Endothelial cell (in vitro differentiated cells): ENCODE data around the gene SUGP2. TPM values are rescaled to one million over a fixed set of nuclear protein-coding genes. Genes with fewer than 3 reads are reported as not detected.

Experiments used
- DNase-seq: peaks from one replicate; pipeline ENCODE4 v3.0.0; 2021; ENCODE audit warnings: low spot score
- H3K27ac Mint-ChIP-seq: one replicate; pipeline ENCODE4 v1.8.0; 2021; ENCODE audit warnings: mixed read lengths, inconsistent platforms; ENCODE audit not compliant: unreplicated experiment
- H3K27me3 Mint-ChIP-seq: one replicate; pipeline ENCODE4 v1.8.0; 2021; ENCODE audit warnings: mild to moderate bottlenecking, moderate library complexity, mixed read lengths, inconsistent platforms; ENCODE audit not compliant: unreplicated experiment
- H3K36me3 Mint-ChIP-seq: one replicate; pipeline ENCODE4 v1.8.0; 2021; ENCODE audit warnings: mild to moderate bottlenecking, low read depth, mixed read lengths, inconsistent platforms; ENCODE audit not compliant: unreplicated experiment
- H3K4me1 Mint-ChIP-seq: one replicate; pipeline ENCODE4 v1.8.0; 2021; ENCODE audit warnings: mild to moderate bottlenecking, mixed read lengths, inconsistent platforms; ENCODE audit not compliant: unreplicated experiment
- H3K4me3 Mint-ChIP-seq: one replicate; pipeline ENCODE4 v1.8.0; 2021; ENCODE audit warnings: mild to moderate bottlenecking, mixed read lengths, inconsistent platforms; ENCODE audit not compliant: unreplicated experiment
- H3K9me3 Mint-ChIP-seq: one replicate; pipeline ENCODE4 v1.8.0; 2021; ENCODE audit warnings: mixed read lengths, inconsistent platforms; ENCODE audit not compliant: unreplicated experiment
- CTCF ChIP-seq: fragments of 200-600 bp; sonication (generic); IDR thresholded peaks from one replicate; pipeline ENCODE4 v1.5.0; 2021; ENCODE audit warnings: antibody characterized with exemption; ENCODE audit not compliant: unreplicated experiment
- total RNA-seq: library from RNA; stranded (reverse); fragmentation: NEBNext Ultra II Directional; extraction: Animal tissue kit (Norgen Biotek cat#: 25700); gene quantifications from one replicate; pipeline ENCODE4 v1.2.1, GENCODE V29; 2021; ENCODE audit not compliant: unreplicated experiment

SUGP2 gene
- total RNA-seq, 1 donor from 2014 or later, result 109 TPM

DNA sequence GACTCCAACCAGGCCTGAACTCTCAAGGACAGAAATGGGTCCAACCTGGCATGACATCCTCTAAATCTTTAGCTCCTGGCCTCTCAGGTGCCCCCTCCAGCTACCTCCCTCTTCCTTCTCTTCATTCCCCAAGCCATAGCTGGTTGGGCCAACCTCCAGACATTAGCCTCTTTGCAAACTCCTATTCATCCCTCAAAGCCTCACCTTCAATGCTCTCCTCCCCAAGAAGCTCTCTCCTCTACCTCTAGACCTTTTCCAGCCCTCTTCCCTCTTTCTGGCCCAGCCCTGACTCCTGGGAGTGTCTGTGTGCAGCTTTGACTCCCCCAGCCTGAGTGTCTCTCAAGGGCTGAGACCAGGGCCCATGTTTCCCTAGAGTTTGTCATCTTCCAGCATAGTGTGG, 87.0 kb downstream of the SUGP2 start:
- H3K4me1 Mint-ChIP-seq, result peaks cover 10% of the 10 kb centered on the region
- peaks cover 8% of the 10 kb centered on the region for H3K36me3 Mint-ChIP-seq
- no peak overlapping the region for H3K27ac Mint-ChIP-seq
- DNase-seq, result no peak
- H3K4me3 Mint-ChIP-seq, result peak overlapping the region; percentile 79
- no peak for TF ChIP-seq CTCF
- no peaks in the 10 kb centered on the region for H3K9me3 Mint-ChIP-seq
- H3K27me3 Mint-ChIP-seq, result peaks cover 5% of the 10 kb centered on the region

- no peaks in the 10 kb centered on the region for H3K9me3 Mint-ChIP-seq
These were observed 88.0 kb downstream of the SUGP2 start for GRCh38 chr19:18945297-18945696.

DNA sequence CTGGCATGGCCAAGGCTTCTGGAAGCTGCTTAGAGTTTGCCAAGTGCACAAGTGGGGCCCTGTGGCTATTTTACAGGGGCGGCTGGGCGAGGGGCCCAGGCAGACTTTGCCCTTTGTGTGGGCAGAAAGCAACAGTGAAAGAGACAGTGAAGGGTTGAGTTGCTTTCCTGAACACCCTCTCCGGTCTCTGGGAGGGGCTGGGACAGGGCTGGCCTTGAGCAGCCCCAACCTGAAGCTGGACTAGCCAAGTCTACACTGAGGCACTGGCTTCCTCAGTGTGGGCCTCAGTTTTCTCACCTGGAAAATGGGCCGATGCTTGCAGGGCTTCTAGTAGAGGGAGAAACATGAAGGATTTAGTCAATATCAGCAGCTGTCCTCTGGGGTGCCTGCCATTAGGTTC, 89.9 kb downstream of the SUGP2 start:
- peaks cover 7% of the 10 kb centered on the region for H3K27me3 Mint-ChIP-seq
- no peak for TF ChIP-seq CTCF
- H3K27ac Mint-ChIP-seq, result no peak overlapping the region
- no peak overlapping the region for H3K4me3 Mint-ChIP-seq
- no peak for DNase-seq
- no peaks in the 10 kb centered on the region for H3K9me3 Mint-ChIP-seq
- H3K36me3 Mint-ChIP-seq, result peaks cover 16% of the 10 kb centered on the region
- H3K4me1 Mint-ChIP-seq, result peaks cover 16% of the 10 kb centered on the region

More at GRCh38 chr19:18945297-18945696, 88.0 kb downstream of the SUGP2 start:
- TF ChIP-seq CTCF, result no peak
- DNase-seq, result no peak
- no peak overlapping the region for H3K4me3 Mint-ChIP-seq
- peaks cover 11% of the 10 kb centered on the region for H3K4me1 Mint-ChIP-seq
- H3K27me3 Mint-ChIP-seq, result peaks cover 5% of the 10 kb centered on the region
- no peak overlapping the region for H3K27ac Mint-ChIP-seq
- peaks cover 8% of the 10 kb centered on the region for H3K36me3 Mint-ChIP-seq

DNA sequence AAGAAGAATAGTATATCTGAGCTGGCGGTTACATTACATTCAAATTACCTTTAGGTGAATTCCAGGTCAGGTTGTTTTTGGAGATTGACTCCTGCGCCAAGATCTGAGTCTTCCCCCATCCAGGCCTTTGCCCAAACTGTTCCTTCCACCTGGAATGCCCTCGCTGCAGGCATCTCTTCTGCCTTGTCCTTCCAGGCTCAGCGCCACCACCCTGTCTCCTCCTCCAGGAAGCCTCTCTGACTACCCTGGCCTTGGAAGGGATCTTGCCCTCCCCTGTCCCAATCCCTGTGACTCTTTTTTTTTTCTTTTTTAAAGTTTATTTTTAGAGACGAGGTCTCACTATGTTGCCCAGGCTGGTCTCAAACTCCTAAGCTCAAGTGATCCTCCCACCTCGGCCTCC, 90.6 kb downstream of the SUGP2 start:
- no peak for DNase-seq
- Mint-ChIP-seq H3K27ac (no peak overlapping the region), H3K9me3 (no peaks in the 10 kb centered on the region), H3K4me1 (peaks cover 18% of the 10 kb centered on the region), H3K36me3 (peaks cover 23% of the 10 kb centered on the region), H3K27me3 (peaks cover 7% of the 10 kb centered on the region), H3K4me3 (peak overlapping the region; percentile 85)
- no peak for TF ChIP-seq CTCF

DNA sequence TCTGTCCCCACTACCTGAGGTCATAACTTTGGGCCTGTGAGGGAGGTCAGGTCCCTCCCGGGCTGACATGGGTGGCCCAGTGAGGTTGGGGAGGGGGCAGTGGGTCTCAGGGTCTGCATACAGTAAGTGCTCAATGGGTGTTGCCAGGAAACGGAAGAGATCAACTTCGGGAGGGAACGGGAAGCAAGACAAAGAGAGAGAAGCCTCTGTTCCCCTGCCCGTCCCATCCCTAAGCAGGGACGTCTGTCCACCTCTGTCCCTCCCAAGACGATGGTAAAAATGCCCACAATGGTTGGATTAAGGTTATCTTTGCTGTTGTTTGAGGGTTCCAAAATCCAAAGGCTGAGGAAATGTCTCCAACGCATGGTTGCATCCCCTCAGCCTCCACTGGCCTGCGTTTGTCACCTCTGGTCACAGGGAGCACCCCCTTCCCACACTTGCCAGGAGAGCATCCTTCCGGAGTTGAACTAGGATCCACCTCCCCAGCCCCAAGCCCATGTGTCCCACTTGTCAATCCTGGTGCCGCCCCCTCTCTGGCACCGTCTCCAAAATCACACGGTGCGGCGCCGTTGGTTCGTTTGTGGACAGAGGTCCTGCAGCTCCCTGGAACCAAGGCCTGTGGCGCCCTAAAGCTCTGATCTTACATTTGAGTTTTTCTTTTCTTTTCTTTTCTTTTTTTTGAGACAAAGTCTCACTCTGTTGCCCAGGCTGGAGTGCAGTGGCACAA, 91.5 kb downstream of the SUGP2 start:
- peak overlapping the region; percentile 89 for H3K27ac Mint-ChIP-seq

More for the DNA sequence above, 91.5 kb downstream of the SUGP2 start:
- peaks cover 27% of the 10 kb centered on the region for H3K36me3 Mint-ChIP-seq
- no peaks in the 10 kb centered on the region for H3K9me3 Mint-ChIP-seq
- peak overlapping the region; percentile 85 for H3K4me3 Mint-ChIP-seq
- TF ChIP-seq CTCF, result no peak
- H3K27me3 Mint-ChIP-seq, result peaks cover 7% of the 10 kb centered on the region
- no peak for DNase-seq
- peaks cover 21% of the 10 kb centered on the region for H3K4me1 Mint-ChIP-seq
